Measurements from ENCODE around the gene PPY.
A peak's percentile ranks its signal among the peaks of the same experiment; 100 is the strongest.

PPY gene

DNA sequence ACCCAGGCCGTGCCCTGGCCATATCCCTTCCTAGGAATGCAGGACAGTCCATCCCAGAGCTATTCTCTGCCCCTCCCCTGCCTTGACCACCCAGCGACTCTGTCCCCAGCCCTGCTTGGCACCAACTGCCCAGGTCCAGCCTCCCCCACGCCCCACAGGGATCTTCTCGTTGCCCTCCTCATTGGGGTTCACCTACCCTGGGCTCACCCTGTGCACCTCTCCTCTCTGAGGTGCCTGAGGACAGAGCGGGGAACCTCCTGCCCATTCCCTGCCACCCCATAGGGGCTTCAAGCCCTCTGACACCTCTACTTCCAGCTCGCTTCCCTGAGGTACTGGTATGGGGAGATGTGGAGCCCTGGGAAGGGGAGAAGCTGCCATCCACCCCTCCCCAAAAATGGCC is 28.7 kb downstream of the PPY start:
- peaks cover 8% of the 10 kb centered on the region for H3K4me1 Mint-ChIP-seq
- no peak overlapping the region for H3K4me3 Mint-ChIP-seq
- no peaks in the 10 kb centered on the region for H3K36me3 Mint-ChIP-seq (ENCODE audit: low read depth)
- H3K27me3 Mint-ChIP-seq (ENCODE audit: low read depth, poor library complexity): peaks cover 26% of the 10 kb centered on the region
- no peak for TF ChIP-seq CTCF (IDR thresholded peaks at IDR 0.05)
- no peaks in the 10 kb centered on the region for H3K9me3 Mint-ChIP-seq
- no peak overlapping the region for H3K27ac Mint-ChIP-seq
- no peak for DNase-seq

DNA sequence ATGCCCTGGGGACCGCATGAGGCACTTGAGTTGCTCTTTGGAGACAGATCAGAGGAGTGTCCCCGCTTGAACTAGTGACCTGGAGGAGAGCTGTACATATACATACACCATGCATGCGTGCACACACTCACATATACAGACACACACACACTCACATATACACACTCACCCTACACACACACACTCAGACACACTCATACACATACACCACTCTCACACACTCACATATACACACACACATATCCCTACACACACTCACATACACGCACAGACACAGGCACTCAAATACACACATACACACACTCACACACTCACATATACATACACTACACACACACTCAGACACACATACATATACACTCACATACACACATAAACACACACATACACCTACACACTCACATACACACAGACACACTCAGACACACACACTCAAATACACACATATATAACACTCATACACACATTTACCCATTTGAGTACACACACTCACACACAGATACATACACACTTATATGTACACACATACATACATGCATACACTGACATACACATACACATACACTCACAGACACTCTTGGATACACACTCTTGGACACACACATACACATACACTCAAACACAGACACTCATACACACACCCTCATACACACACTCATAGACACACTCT is 29.5 kb downstream of the PPY start:
- no peaks in the 10 kb centered on the region for H3K36me3 Mint-ChIP-seq (ENCODE audit: low read depth)
- peaks cover 29% of the 10 kb centered on the region for H3K27me3 Mint-ChIP-seq (ENCODE audit: low read depth, poor library complexity)
- H3K27ac Mint-ChIP-seq: no peak overlapping the region
- peaks cover 15% of the 10 kb centered on the region for H3K4me1 Mint-ChIP-seq
- H3K4me3 Mint-ChIP-seq: no peak overlapping the region
- H3K9me3 Mint-ChIP-seq: no peaks in the 10 kb centered on the region
- no peak for TF ChIP-seq CTCF (IDR thresholded peaks at IDR 0.05)
- no peak for DNase-seq

- no peak for TF ChIP-seq CTCF (IDR thresholded peaks at IDR 0.05)
- H3K9me3 Mint-ChIP-seq: no peaks in the 10 kb centered on the region
- peaks cover 15% of the 10 kb centered on the region for H3K4me1 Mint-ChIP-seq
- no peak overlapping the region for H3K27ac Mint-ChIP-seq
- DNase-seq: no peak
- H3K36me3 Mint-ChIP-seq (ENCODE audit: low read depth): no peaks in the 10 kb centered on the region
- no peak overlapping the region for H3K4me3 Mint-ChIP-seq
- peaks cover 21% of the 10 kb centered on the region for H3K27me3 Mint-ChIP-seq (ENCODE audit: low read depth, poor library complexity)
Measured at GRCh38 chr17:43911904-43912303, 30.4 kb downstream of the PPY start.

DNA sequence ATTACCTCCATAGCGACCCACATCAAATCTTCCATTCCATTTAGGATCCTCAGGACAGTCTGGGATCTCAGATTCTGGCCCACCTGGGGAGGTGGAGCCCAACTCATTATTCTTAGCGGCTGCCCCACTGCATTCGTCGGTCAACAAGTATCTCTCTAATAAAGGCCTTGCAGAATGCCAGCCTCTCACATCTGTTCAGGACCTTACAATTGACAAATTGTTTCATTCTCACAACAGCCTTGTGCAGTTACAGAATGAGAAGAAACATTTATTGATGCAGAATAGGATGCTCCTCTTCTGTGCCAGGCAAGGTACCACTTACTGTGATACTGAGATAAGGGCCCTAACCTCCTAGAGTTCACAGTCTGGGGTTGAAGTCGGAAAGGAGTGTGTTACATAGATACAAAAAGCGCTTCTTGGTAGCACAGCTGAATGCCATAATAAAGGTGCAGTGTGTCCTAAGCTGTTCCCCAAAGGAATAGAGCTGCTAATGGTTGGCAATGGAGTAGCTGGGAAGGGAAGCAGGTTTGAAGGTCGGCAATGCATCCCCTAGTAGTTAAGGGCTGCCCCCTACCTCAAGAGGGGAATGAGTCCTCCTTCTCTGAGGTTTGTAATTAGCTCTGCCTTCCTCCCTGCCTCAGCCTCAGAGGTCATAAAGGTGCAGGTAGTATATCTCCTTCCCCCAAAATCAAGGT is 32.6 kb downstream of the PPY start:
- DNase-seq: no peak
- Mint-ChIP-seq H3K9me3 (no peaks in the 10 kb centered on the region), H3K27me3 (ENCODE audit: low read depth, poor library complexity) (peaks cover 21% of the 10 kb centered on the region)

GRCh38 chr17:43907998-43908721 is 34.1 kb downstream of the PPY start:
- TF ChIP-seq CTCF (IDR thresholded peaks at IDR 0.05): no peak
- H3K27ac Mint-ChIP-seq: no peak overlapping the region
- H3K36me3 Mint-ChIP-seq (ENCODE audit: low read depth): no peaks in the 10 kb centered on the region
- DNase-seq: peak; percentile 68
- H3K27me3 Mint-ChIP-seq (ENCODE audit: low read depth, poor library complexity): peaks cover 16% of the 10 kb centered on the region
- H3K4me3 Mint-ChIP-seq: peak overlapping the region; percentile 87
- peaks cover 35% of the 10 kb centered on the region for H3K4me1 Mint-ChIP-seq
- no peaks in the 10 kb centered on the region for H3K9me3 Mint-ChIP-seq

More for the DNA sequence above, 32.6 kb downstream of the PPY start:
- Mint-ChIP-seq H3K4me3 (no peak overlapping the region), H3K27ac (no peak overlapping the region), H3K4me1 (peaks cover 25% of the 10 kb centered on the region), H3K36me3 (ENCODE audit: low read depth) (no peaks in the 10 kb centered on the region)
- no peak for TF ChIP-seq CTCF (IDR thresholded peaks at IDR 0.05)

Data from nephron progenitor cell (in vitro differentiated cells).